H1 (cell line): ENCODE results near the gene PDE1C. TPM values are rescaled to one million over a fixed set of nuclear protein-coding genes. Genes with fewer than 3 reads are reported as not detected.

Experiments
- CTCF ChIA-PET: fragments of 300-600 bp; sonication (Branson Sonifier 250); formaldehyde crosslinking; loops from one replicate; lab custom pipeline; 2021; ENCODE audit not compliant: partially characterized antibody; lab: Charles Lee
- POLR2A ChIA-PET: fragments of 300-600 bp; sonication (Branson Sonifier 250); formaldehyde crosslinking; loops from one replicate; lab custom pipeline; 2021; ENCODE audit warnings: inconsistent platforms; ENCODE audit not compliant: partially characterized antibody; lab: Charles Lee
- DNase-seq, 2 experiments: peaks; one replicate each; pipeline versions ENCODE4 v3.0.0 to v3.0.0-alpha.2; 2010 to 2022; ENCODE audit warnings: low spot score in 2 of 2, low read depth in 1 of 2, mixed read lengths in 1 of 2
- FAIRE-seq: peaks from 2 replicates; lab custom pipeline; 2011; peaks lifted over from hg19 to GRCh38; lab: Jason Lieb, UNC
- H2AFZ ChIP-seq: 2 replicates; pipeline ENCODE4 v1.8.1; 2012; ENCODE audit warnings: low read length, inconsistent platforms
- H2AK5ac ChIP-seq: 2 replicates; pipeline ENCODE4 v1.6.1; 2013; ENCODE audit warnings: low read depth, low read length
- H2BK120ac ChIP-seq: replicated peaks from 2 replicates; pipeline ENCODE3; 2013; ENCODE audit warnings: low read depth, low read length, inconsistent platforms
- H2BK12ac ChIP-seq: 2 replicates; pipeline ENCODE4 v1.6.1; 2013; ENCODE audit warnings: low read depth, low read length
- H2BK15ac ChIP-seq: 2 replicates; pipeline ENCODE4 v1.6.1; 2013; ENCODE audit warnings: low read length
- H2BK20ac ChIP-seq: 2 replicates; pipeline ENCODE4 v1.6.1; 2013; ENCODE audit warnings: low read length
- H2BK5ac ChIP-seq: 2 replicates; pipeline ENCODE4 v1.6.1; 2013; ENCODE audit warnings: low read depth, low read length
- H3K14ac ChIP-seq: 2 replicates; pipeline ENCODE4 v1.6.1; 2013; ENCODE audit warnings: inconsistent platforms; ENCODE audit not compliant: insufficient read length
- H3K18ac ChIP-seq: 2 replicates; pipeline ENCODE4 v1.6.1; 2013; ENCODE audit warnings: low read length; ENCODE audit errors: extremely low read depth
- H3K23ac ChIP-seq: 2 replicates; pipeline ENCODE4 v1.6.1; 2013; ENCODE audit warnings: inconsistent platforms; ENCODE audit not compliant: insufficient read length
- H3K23me2 ChIP-seq: 2 replicates; pipeline ENCODE4 v1.6.1; 2013; ENCODE audit warnings: low read depth, low read length
- H3K27ac ChIP-seq: 2 replicates; pipeline ENCODE4 v1.6.1; 2011; ENCODE audit warnings: low read depth, low read length, inconsistent platforms
- H3K27me3 ChIP-seq, 4 experiments: replicated peaks in 1 of 4; 1 replicate in 1 of 4; 2 replicates in 3 of 4; pipeline versions ENCODE4 v1.6.1 to v1.8.1; 2011 to 2013; ENCODE audit warnings: low read length in 3 of 4, mild to moderate bottlenecking in 3 of 4, inconsistent platforms in 2 of 4, mixed read lengths in 2 of 4, moderate library complexity in 1 of 4; ENCODE audit not compliant: control insufficient read depth in 3 of 4, insufficient read depth in 3 of 4; ENCODE audit errors: extremely low read depth in 1 of 4
- H3K36me3 ChIP-seq, 4 experiments: 2 replicates each; pipeline versions ENCODE4 v1.6.1 to v1.8.1; 2011 to 2013; ENCODE audit warnings: mild to moderate bottlenecking in 4 of 4, low read length in 3 of 4, moderate library complexity in 2 of 4, control low read depth in 1 of 4, inconsistent platforms in 1 of 4; ENCODE audit not compliant: insufficient read depth in 4 of 4, control insufficient read depth in 2 of 4
- H3K4ac ChIP-seq: replicated peaks from 2 replicates; pipeline ENCODE3; 2013; ENCODE audit warnings: low read length, low read depth, mixed read lengths, inconsistent platforms; ENCODE audit not compliant: insufficient read length
- H3K4me1 ChIP-seq, 4 experiments: replicated peaks in 1 of 4; 1 replicate in 1 of 4; 2 replicates in 3 of 4; pipeline versions ENCODE4 v1.6.1 to v1.8.1; 2011 to 2013; ENCODE audit warnings: low read length in 3 of 4, inconsistent platforms in 2 of 4, mixed read lengths in 1 of 4; ENCODE audit not compliant: insufficient read depth in 4 of 4, control insufficient read depth in 3 of 4
- H3K4me2 ChIP-seq, 2 experiments: 2 replicates each; pipeline versions ENCODE4 v1.6.1 to v1.8.1; 2011 to 2013; ENCODE audit warnings: low read depth in 2 of 2, low read length in 2 of 2, control low read depth in 1 of 2, inconsistent platforms in 1 of 2, mild to moderate bottlenecking in 1 of 2; ENCODE audit not compliant: insufficient read depth in 1 of 2
- H3K4me3 ChIP-seq, 4 experiments: fragments of 200-600, 300-600 bp in 1 of 4; sonication (generic), shearing (Covaris generic), sonication (Bioruptor Twin) in 1 of 4; 2 replicates each; pipeline versions ENCODE4 v1.5.1 to v1.8.1; 2011 to 2016; ENCODE audit warnings: low read length in 4 of 4, low read depth in 3 of 4, control low read depth in 2 of 4, inconsistent platforms in 2 of 4, mild to moderate bottlenecking in 2 of 4, mixed read lengths in 1 of 4, moderate library complexity in 1 of 4; ENCODE audit not compliant: insufficient read depth in 2 of 4; ENCODE audit errors: extremely low read depth in 1 of 4
- H3K56ac ChIP-seq: replicated peaks from 2 replicates; pipeline ENCODE3; 2013; ENCODE audit warnings: low read depth, mild to moderate bottlenecking, mixed read lengths, low read length, inconsistent platforms; ENCODE audit not compliant: insufficient read length
- H3K79me1 ChIP-seq: 2 replicates; pipeline ENCODE4 v1.6.1; 2013; ENCODE audit warnings: low read depth, low read length, control low read depth
- H3K79me2 ChIP-seq, 2 experiments: 2 replicates each; pipeline versions ENCODE4 v1.6.1 to v1.8.1; 2012 to 2013; ENCODE audit warnings: low read length in 2 of 2, mild to moderate bottlenecking in 2 of 2, inconsistent platforms in 1 of 2; ENCODE audit not compliant: insufficient read depth in 2 of 2, control insufficient read depth in 1 of 2
- H3K9ac ChIP-seq, 4 experiments: replicated peaks in 1 of 4; 1 replicate in 1 of 4; 2 replicates in 3 of 4; pipeline versions ENCODE4 v1.6.1 to v1.8.1; 2011 to 2013; ENCODE audit warnings: low read depth in 3 of 4, low read length in 3 of 4, control low read depth in 2 of 4, mild to moderate bottlenecking in 2 of 4, moderate library complexity in 2 of 4, inconsistent platforms in 1 of 4; ENCODE audit errors: extremely low read depth in 1 of 4
- H3K9me3 ChIP-seq, 2 experiments: 2 replicates each; pipeline versions ENCODE4 v1.6.1 to v1.8.1; 2012 to 2013; ENCODE audit warnings: mild to moderate bottlenecking in 2 of 2, moderate library complexity in 2 of 2, control low read depth in 1 of 2, inconsistent platforms in 1 of 2, low read depth in 1 of 2, low read length in 1 of 2, mixed read lengths in 1 of 2; ENCODE audit not compliant: insufficient read depth in 2 of 2
- H4K20me1 ChIP-seq, 2 experiments: replicated peaks in 1 of 2; 2 replicates each; pipeline versions ENCODE3 to v1.8.1; 2011 to 2013; ENCODE audit warnings: inconsistent platforms in 2 of 2, low read length in 2 of 2, mild to moderate bottlenecking in 1 of 2; ENCODE audit not compliant: insufficient read depth in 2 of 2, control insufficient read depth in 1 of 2
- H4K5ac ChIP-seq: 2 replicates; pipeline ENCODE4 v1.6.1; 2013; ENCODE audit warnings: low read length, low read depth, mixed read lengths, inconsistent platforms; ENCODE audit not compliant: insufficient read length
- H4K8ac ChIP-seq: 2 replicates; pipeline ENCODE4 v1.8.0; 2013; ENCODE audit warnings: mild to moderate bottlenecking, moderate library complexity, low read length, inconsistent platforms; ENCODE audit not compliant: insufficient read depth; ENCODE audit errors: extremely low read depth
- H4K91ac ChIP-seq: replicated peaks from 2 replicates; pipeline ENCODE3; 2013; ENCODE audit warnings: low read length, mixed read lengths, inconsistent platforms; ENCODE audit not compliant: insufficient read length
- CBX5 ChIP-seq: fragments of 300-800, 300-1000 bp; sonication (generic); IDR thresholded peaks from 2 replicates; pipeline ENCODE4 v1.7.1; 2016; ENCODE audit warnings: antibody characterized with exemption, low read length, low read depth
- CBX8 ChIP-seq: fragments of 300-800, 300-1000 bp; sonication (generic); IDR thresholded peaks from 2 replicates; pipeline ENCODE4 v1.7.1; 2016; ENCODE audit warnings: low read depth, low read length, borderline replicate concordance
- CEBPB ChIP-seq: IDR thresholded peaks from 2 replicates; pipeline ENCODE4 v1.6.1; 2012; ENCODE audit warnings: low read depth, low read length
- EGR1 ChIP-seq: IDR thresholded peaks from 2 replicates; pipeline ENCODE4 v1.6.1; 2011; ENCODE audit warnings: low read depth, low read length, borderline replicate concordance
- FOSL1 ChIP-seq: IDR thresholded peaks from 2 replicates; pipeline ENCODE4 v1.6.1; 2011; ENCODE audit warnings: mild to moderate bottlenecking, low read depth, low read length, moderate library complexity; ENCODE audit not compliant: insufficient read depth
- GABPA ChIP-seq: IDR thresholded peaks from 2 replicates; pipeline ENCODE4 v1.6.1; 2011; ENCODE audit warnings: mild to moderate bottlenecking, low read length, moderate library complexity, borderline replicate concordance; ENCODE audit not compliant: insufficient read depth
- HDAC6 ChIP-seq: IDR thresholded peaks from one replicate; pipeline ENCODE4 v1.7.1; 2012; ENCODE audit warnings: low read depth, mild to moderate bottlenecking, inconsistent platforms, low read length, moderate library complexity
- JUN ChIP-seq: IDR thresholded peaks from 2 replicates; pipeline ENCODE4 v1.6.1; 2011; ENCODE audit warnings: low read depth, mild to moderate bottlenecking, improper control_type of control experiment, low read length
- NANOG ChIP-seq: IDR thresholded peaks from 2 replicates; pipeline ENCODE4 v1.6.1; 2011; ENCODE audit warnings: low read length, low read depth, mild to moderate bottlenecking, inconsistent platforms; ENCODE audit not compliant: insufficient read depth, poor library complexity, severe bottlenecking
- NRF1 ChIP-seq: IDR thresholded peaks from 2 replicates; pipeline ENCODE4 v1.6.1; 2011; ENCODE audit warnings: mild to moderate bottlenecking, low read depth, low read length, improper control_type of control experiment
- POLR2A ChIP-seq, 2 experiments: IDR thresholded peaks; 1 replicate in 1 of 2; 2 replicates in 1 of 2; pipeline ENCODE4 v1.6.1; 2011; ENCODE audit warnings: low read depth in 2 of 2, low read length in 2 of 2, mild to moderate bottlenecking in 2 of 2; ENCODE audit errors: control extremely low read depth in 1 of 2
- RNF2 ChIP-seq: fragments of 200-900, 300-1000 bp; sonication (generic); IDR thresholded peaks from 2 replicates; pipeline ENCODE4 v1.7.1; 2016; ENCODE audit warnings: borderline replicate concordance, low read depth, mild to moderate bottlenecking, antibody characterized with exemption, low read length; ENCODE audit not compliant: poor library complexity, severe bottlenecking; ENCODE audit errors: missing control alignments
- SIRT6 ChIP-seq: IDR thresholded peaks from one replicate; pipeline ENCODE4 v1.7.1; 2012; ENCODE audit warnings: low read length, inconsistent platforms
- TAF1 ChIP-seq: IDR thresholded peaks from 2 replicates; pipeline ENCODE4 v1.6.1; 2011; ENCODE audit warnings: mild to moderate bottlenecking, low read depth, low read length
- TAF7 ChIP-seq: optimal IDR thresholded peaks from 2 replicates; pipeline ENCODE3; 2011; ENCODE audit warnings: low read depth, mild to moderate bottlenecking, inconsistent platforms, low read length, moderate library complexity, borderline replicate concordance
- WGBS, 2 experiments: shearing (Covaris generic) in 1 of 2; methylation state at CpG; one replicate each; pipeline versions ENCODE4 v1.1.6 to v1.1.7; 2013 to 2015; ENCODE audit warnings: low lambda C conversion rate in 2 of 2, mixed read lengths in 2 of 2, inconsistent platforms in 1 of 2, low coverage in 1 of 2, missing lambda C conversion rate in 1 of 2; ENCODE audit not compliant: insufficient replicate concordance in 2 of 2, insufficient coverage in 1 of 2, insufficient read length in 1 of 2; ENCODE audit errors: extremely low coverage in 1 of 2, missing lambda C conversion rate in 1 of 2; 5-methylcytosine and 5-hydroxymethylcytosine counted together
- polyA plus RNA-seq, 7 experiments: library from polyadenylated mRNA; depleted of rRNA in 3 of 7; stranded (reverse) in 5 of 7; unstranded in 2 of 7; fragments of >200 nt in 5 of 7; fragments of 200-250 nt in 2 of 7; gene quantifications; 1 replicate in 5 of 7; 2 replicates in 1 of 7; 4 replicates in 1 of 7; pipeline versions ENCODE4 v1.2.1 to v1.2.3, GENCODE V29; 2011 to 2013; ENCODE audit warnings: missing spikeins in 2 of 7, mixed read lengths in 2 of 7
- total RNA-seq: library from RNA; stranded (reverse); fragmentation: NEBNext Ultra II Directional; extraction: Animal tissue kit (Norgen Biotek cat#: 25700); gene quantifications from 2 replicates; pipeline ENCODE4 v1.2.1, GENCODE V29; 2021

PDE1C gene
- total and polyA plus RNA-seq, 2 of the 8 experiments (the other 6 are each of a cell fraction or from before 2014, with no cell fraction given), result 0.11 to 1.1 TPM

DNA sequence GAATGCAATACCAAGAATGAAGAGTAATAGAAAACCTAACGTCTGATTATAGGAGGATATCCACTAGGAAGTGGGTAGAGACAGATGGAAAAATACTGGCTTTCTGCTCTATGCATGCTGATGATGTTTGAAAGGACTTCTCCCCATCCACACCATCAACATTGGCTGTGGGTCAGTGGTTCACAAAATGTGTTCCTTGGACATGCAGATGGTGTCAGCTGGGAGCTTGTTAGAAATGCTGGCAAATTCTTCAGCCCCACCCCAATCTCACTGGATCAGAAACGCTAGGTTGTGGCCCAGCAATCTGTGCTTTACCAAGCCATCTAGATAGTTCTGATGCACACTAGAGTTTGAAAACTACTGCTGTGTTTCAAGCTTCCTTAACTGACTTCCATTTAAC is 219.1 kb downstream of the PDE1C start:
- Histone ChIP-seq H3K4ac (no peak overlapping the region), H2BK15ac (no peak overlapping the region), H3K4me1 (no peaks in the 10 kb centered on the region), H3K27me3 (peaks cover 0 to 7% (median 5%) of the 10 kb centered on the region in 4 experiments; a peak in 3 of 7 replicates), H4K91ac (no peak overlapping the region), H3K9me3 (no peaks in the 10 kb centered on the region), H2BK120ac (no peak overlapping the region), H2AK5ac (no peak overlapping the region), H3K79me1 (no peaks in the 10 kb centered on the region), H2AFZ (no peak overlapping the region), H2BK5ac (no peak overlapping the region), H3K23me2 (no peaks in the 10 kb centered on the region; the same call in 1 of the 2 replicates), H4K8ac (no peak overlapping the region), H2BK20ac (no peak overlapping the region), H4K20me1 (no peaks in the 10 kb centered on the region), H3K14ac (no peak overlapping the region), H2BK12ac (no peak overlapping the region), H3K4me3 (no peak overlapping the region), H3K79me2 (no peaks in the 10 kb centered on the region), H3K36me3 (no peaks in the 10 kb centered on the region), H3K18ac (no peak overlapping the region), H3K23ac (no peak overlapping the region), H3K27ac (no peak overlapping the region), H3K56ac (no peak overlapping the region), H3K9ac (no peak overlapping the region), H3K4me2 (no peak overlapping the region), H4K5ac (no peak overlapping the region)
- no peak for DNase-seq
- ChIA-PET CTCF (interaction anchor here (1.4 kb wide), 1 partner anchor 12 kb away, joined by 7 read pairs; no protein-coding TSS in a partner anchor), POLR2A (interaction anchor here (0.5 kb wide), 1 partner anchor 884 kb away, joined by 4 read pairs; no protein-coding TSS in a partner anchor)
- WGBS, 2 experiments, result 89% methylated on average over 2 of the region's 2 CpGs; no CpG with 5 or more reads in 1 of the 2 experiments
- no peak for FAIRE-seq
- TF ChIP-seq RNF2, result no peak
- no peak for TF ChIP-seq EGR1
- no peak for TF ChIP-seq SIRT6
- TF ChIP-seq GABPA, result no peak
- no peak for TF ChIP-seq CBX5
- no peak for TF ChIP-seq CBX8
- TF ChIP-seq NRF1, result no peak
- TF ChIP-seq TAF7, result no peak
- TF ChIP-seq HDAC6, result no peak
- TF ChIP-seq CEBPB, result no peak
- no peak for TF ChIP-seq NANOG
- no peak for TF ChIP-seq POLR2A (IDR thresholded peaks at IDR 0.05; ENCODE audit: control extremely low read depth in 1 of 2, low read depth in 2 of 2, low read length in 2 of 2)
- no peak for TF ChIP-seq TAF1
- TF ChIP-seq JUN, result no peak
- TF ChIP-seq FOSL1, result no peak
